CD4-positive, alpha-beta T cell treated with Interleukin-10 for 1 hour (primary cell): Measurements from ENCODE around the gene MPO.
A peak's percentile ranks its signal among the peaks of the same experiment; 100 is the strongest.

Source experiments
- DNase-seq: peaks from one replicate; pipeline ENCODE4 v3.0.0-alpha.2; 2020

The MPO gene

GRCh38 chr17:58306131-58306951, 25.6 kb upstream of the MPO start:
- DNase-seq = no peak

GRCh38 chr17:58305626-58306025, 24.9 kb upstream of the MPO start:
- no peak for DNase-seq

- DNase-seq = no peak
Observed at GRCh38 chr17:58304750-58305486, 24.2 kb upstream of the MPO start.

- DNase-seq = peak; percentile 67
Observed at GRCh38 chr17:58303971-58304749, 23.4 kb upstream of the MPO start.

- no peak for DNase-seq
Observed at GRCh38 chr17:58302919-58303585, 22.3 kb upstream of the MPO start.

- no peak for DNase-seq
Observed at GRCh38 chr17:58302171-58302918, 21.6 kb upstream of the MPO start.

- DNase-seq = no peak
Observed at GRCh38 chr17:58301504-58302150, 20.9 kb upstream of the MPO start.

GRCh38 chr17:58300336-58300735, 19.6 kb upstream of the MPO start:
- DNase-seq = no peak

- no peak for DNase-seq
Observed at GRCh38 chr17:58294034-58294433, 13.3 kb upstream of the MPO start.

- DNase-seq = no peak
Observed at GRCh38 chr17:58291246-58291645, 10.5 kb upstream of the MPO start.

GRCh38 chr17:58289869-58290268, 9.1 kb upstream of the MPO start:
- DNase-seq = no peak

- DNase-seq = no peak
Observed at GRCh38 chr17:58285422-58285810, 4.7 kb upstream of the MPO start.

GRCh38 chr17:58284613-58285421, 4.1 kb upstream of the MPO start:
- DNase-seq = no peak

GRCh38 chr17:58283674-58284612, 3.2 kb upstream of the MPO start:
- no peak for DNase-seq

GRCh38 chr17:58282442-58282841, 1.7 kb upstream of the MPO start:
- no peak for DNase-seq

- no peak for DNase-seq
Observed at GRCh38 chr17:58281511-58282011, 826 bp upstream of the MPO start.

GRCh38 chr17:58279736-58280479, 827 bp downstream of the MPO start:
- DNase-seq = no peak

GRCh38 chr17:58279016-58279711, 1.6 kb downstream of the MPO start:
- DNase-seq = no peak
